Keratinocyte (primary cell): ENCODE results near the gene SSTR5. TPM values are rescaled to one million over a fixed set of nuclear protein-coding genes. Genes with fewer than 3 reads are reported as not detected.

Experiments used
- DNase-seq: peaks from one replicate; pipeline ENCODE4 v3.0.0-alpha.2; 2011; ENCODE audit warnings: low read depth, missing footprints, low spot score
- FAIRE-seq: peaks from 2 replicates; lab custom pipeline; 2011; peaks lifted over from hg19 to GRCh38; lab: Jason Lieb, UNC
- H2AFZ ChIP-seq: 2 replicates; pipeline ENCODE4 v1.6.0; 2012; ENCODE audit warnings: low read length, control low read depth, inconsistent platforms; ENCODE audit not compliant: control insufficient read depth
- H3K27ac ChIP-seq: 2 replicates; pipeline ENCODE4 v1.5.1; 2011; ENCODE audit warnings: low read length; ENCODE audit not compliant: control insufficient read depth, insufficient read depth
- H3K27me3 ChIP-seq: 3 replicates; pipeline ENCODE4 v1.6.0; 2011; ENCODE audit warnings: low read length; ENCODE audit not compliant: control insufficient read depth, insufficient read depth; ENCODE audit errors: extremely low read depth
- H3K36me3 ChIP-seq, 2 experiments: 2 replicates in 1 of 2; 3 replicates in 1 of 2; pipeline ENCODE4 v1.5.1; 2011; ENCODE audit warnings: low read length in 2 of 2, mild to moderate bottlenecking in 1 of 2; ENCODE audit not compliant: control insufficient read depth in 2 of 2, insufficient read depth in 2 of 2; ENCODE audit errors: extremely low read depth in 1 of 2
- H3K4me1 ChIP-seq: 3 replicates; pipeline ENCODE4 v1.5.1; 2011; ENCODE audit warnings: low read length; ENCODE audit not compliant: control insufficient read depth, insufficient read depth; ENCODE audit errors: extremely low read depth
- H3K4me2 ChIP-seq: 3 replicates; pipeline ENCODE4 v1.6.0; 2011; ENCODE audit warnings: low read depth, low read length; ENCODE audit not compliant: control insufficient read depth, insufficient read depth; ENCODE audit errors: extremely low read depth
- H3K4me3 ChIP-seq, 3 experiments: fragments of 200-600 bp in 1 of 3; sonication (generic) in 1 of 3; 2 replicates in 2 of 3; 3 replicates in 1 of 3; pipeline ENCODE4 v1.5.1; 2011 to 2016; ENCODE audit warnings: low read length in 3 of 3, mild to moderate bottlenecking in 3 of 3, control low read depth in 2 of 3, inconsistent platforms in 1 of 3, low read depth in 1 of 3, mixed read lengths in 1 of 3, mixed run types in 1 of 3, moderate library complexity in 1 of 3; ENCODE audit not compliant: control insufficient read depth in 2 of 3, insufficient read depth in 2 of 3; ENCODE audit errors: extremely low read depth in 1 of 3
- H3K79me2 ChIP-seq: 2 replicates; pipeline ENCODE4 v1.6.0; 2012; ENCODE audit warnings: low read length; ENCODE audit not compliant: control insufficient read depth, insufficient read depth
- H3K9ac ChIP-seq: 3 replicates; pipeline ENCODE4 v1.6.0; 2011; ENCODE audit warnings: low read length; ENCODE audit not compliant: control insufficient read depth, insufficient read depth; ENCODE audit errors: extremely low read depth
- H3K9me1 ChIP-seq: 3 replicates; pipeline ENCODE4 v1.6.0; 2011; ENCODE audit warnings: low read length; ENCODE audit not compliant: control insufficient read depth, insufficient read depth; ENCODE audit errors: extremely low read depth
- H3K9me3 ChIP-seq: 2 replicates; pipeline ENCODE4 v1.5.1; 2012; ENCODE audit warnings: low read depth, low read length; ENCODE audit not compliant: control insufficient read depth
- H4K20me1 ChIP-seq: 3 replicates; pipeline ENCODE4 v1.6.0; 2011; ENCODE audit warnings: low read length; ENCODE audit not compliant: control insufficient read depth, insufficient read depth; ENCODE audit errors: extremely low read depth
- EZH2 ChIP-seq: IDR thresholded peaks from one replicate; pipeline ENCODE4 v1.6.1; 2012; ENCODE audit warnings: inconsistent platforms, mild to moderate bottlenecking, low read length, moderate library complexity
- dilution Hi-C: fragments of 300-500 bp; cut with MboI; formaldehyde crosslinking; loops from one replicate; pipeline ENCODE4 v1.7.0; 2020; ENCODE audit warnings: low sequenced_read_pairs; ENCODE audit not compliant: extremely low pct_ligation_motif_present
- polyA plus RNA-seq, 5 experiments: library from polyadenylated mRNA; depleted of rRNA in 3 of 5; stranded (reverse) in 3 of 5; stranded (forward) in 1 of 5; unstranded in 1 of 5; fragments of >200 nt; gene quantifications; 1 replicate in 1 of 5; 2 replicates in 3 of 5; 3 replicates in 1 of 5; pipeline versions ENCODE4 v1.2.1 to v1.2.3, GENCODE V29; 2011 to 2012; ENCODE audit warnings: missing spikeins in 2 of 5, low read depth in 1 of 5, low replicate concordance in 1 of 5
- TF ChIP-seq, protein P1 (sequence below), 3 experiments: IDR thresholded peaks in 1 of 3; conservative IDR thresholded peaks in 1 of 3; optimal IDR thresholded peaks in 1 of 3; 2 replicates in 2 of 3; 3 replicates in 1 of 3; pipeline versions ENCODE3 to v1.5.1; 2011; ENCODE audit warnings: low read length in 3 of 3, mild to moderate bottlenecking in 3 of 3, moderate library complexity in 2 of 3, control low read depth in 1 of 3, inconsistent platforms in 1 of 3; ENCODE audit not compliant: insufficient read depth in 2 of 3; ENCODE audit errors: extremely low read depth in 1 of 3

The SSTR5 gene
- polyA plus RNA-seq, 1 donor (not counting 4 experiments of a cell fraction or from before 2014, with no cell fraction given) = not detected

DNA sequence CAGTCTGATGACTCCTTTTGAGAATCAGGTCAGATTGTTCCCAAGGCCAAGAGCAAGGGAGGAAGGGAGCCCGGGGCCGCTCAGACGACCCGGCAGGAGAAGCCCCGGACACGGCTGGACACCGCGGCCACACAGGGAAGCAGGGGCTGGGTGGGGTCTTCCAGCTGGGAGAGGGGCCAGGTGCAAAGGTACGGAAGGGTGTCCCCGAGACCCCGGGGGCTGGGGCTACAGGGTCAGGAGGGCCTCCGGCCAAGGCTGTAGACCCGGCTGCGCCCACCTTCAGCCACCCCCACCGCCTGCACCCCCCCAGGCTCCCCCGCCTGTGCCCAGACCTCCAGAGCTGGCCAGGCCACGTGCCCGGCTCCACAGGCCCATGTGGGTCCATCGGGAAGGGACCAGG is 45.4 kb downstream of the SSTR5 start:
- Histone ChIP-seq H4K20me1 (no peaks in the 10 kb centered on the region), H3K9ac (no peak overlapping the region), H3K4me2 (no peak overlapping the region), H3K4me3 (no peak overlapping the region), H3K9me3 (no peaks in the 10 kb centered on the region), H3K4me1 (no peaks in the 10 kb centered on the region), H2AFZ (no peak overlapping the region), H3K9me1 (no peaks in the 10 kb centered on the region), H3K27ac (no peak overlapping the region), H3K27me3 (peaks cover 15% of the 10 kb centered on the region), H3K79me2 (no peaks in the 10 kb centered on the region), H3K36me3 (no peaks in the 10 kb centered on the region)
- dilution Hi-C loops = no loop called here
- no peak for DNase-seq
- TF ChIP-seq, protein P1, sequence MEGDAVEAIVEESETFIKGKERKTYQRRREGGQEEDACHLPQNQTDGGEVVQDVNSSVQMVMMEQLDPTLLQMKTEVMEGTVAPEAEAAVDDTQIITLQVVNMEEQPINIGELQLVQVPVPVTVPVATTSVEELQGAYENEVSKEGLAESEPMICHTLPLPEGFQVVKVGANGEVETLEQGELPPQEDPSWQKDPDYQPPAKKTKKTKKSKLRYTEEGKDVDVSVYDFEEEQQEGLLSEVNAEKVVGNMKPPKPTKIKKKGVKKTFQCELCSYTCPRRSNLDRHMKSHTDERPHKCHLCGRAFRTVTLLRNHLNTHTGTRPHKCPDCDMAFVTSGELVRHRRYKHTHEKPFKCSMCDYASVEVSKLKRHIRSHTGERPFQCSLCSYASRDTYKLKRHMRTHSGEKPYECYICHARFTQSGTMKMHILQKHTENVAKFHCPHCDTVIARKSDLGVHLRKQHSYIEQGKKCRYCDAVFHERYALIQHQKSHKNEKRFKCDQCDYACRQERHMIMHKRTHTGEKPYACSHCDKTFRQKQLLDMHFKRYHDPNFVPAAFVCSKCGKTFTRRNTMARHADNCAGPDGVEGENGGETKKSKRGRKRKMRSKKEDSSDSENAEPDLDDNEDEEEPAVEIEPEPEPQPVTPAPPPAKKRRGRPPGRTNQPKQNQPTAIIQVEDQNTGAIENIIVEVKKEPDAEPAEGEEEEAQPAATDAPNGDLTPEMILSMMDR (optimal IDR thresholded peaks at IDR 0.05 in 1 of 3, IDR thresholded peaks at IDR 0.05 in 1 of 3, conservative IDR thresholded peaks at IDR 0.05 in 1 of 3; ENCODE audit: extremely low read depth in 1 of 3, insufficient read depth in 2 of 3, low read length in 3 of 3) = no peak
- no peak for TF ChIP-seq EZH2
- FAIRE-seq = no peak

DNA sequence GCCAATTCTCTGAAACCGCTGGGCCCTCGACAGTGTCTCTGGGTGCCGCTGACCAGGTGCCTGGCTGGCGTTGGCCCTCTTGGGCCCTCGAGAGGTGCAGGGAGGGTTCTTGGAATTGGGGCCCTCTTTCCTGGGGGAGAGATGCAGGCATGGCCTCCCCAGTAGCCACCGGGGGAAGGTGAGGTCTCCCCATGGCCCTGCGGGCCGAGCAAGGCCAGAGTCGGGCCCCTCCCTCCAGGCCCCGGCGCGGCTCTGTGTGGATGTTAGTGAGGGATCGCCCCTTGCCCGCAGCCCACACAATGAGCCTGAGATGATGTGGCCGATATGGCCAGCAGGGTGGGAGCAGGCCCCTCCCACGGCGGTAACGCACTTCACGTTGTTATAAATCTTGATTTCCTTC is 46.6 kb downstream of the SSTR5 start:
- Histone ChIP-seq H3K9ac (no peak overlapping the region), H3K9me3 (no peaks in the 10 kb centered on the region), H3K27ac (no peak overlapping the region), H2AFZ (no peak overlapping the region), H3K27me3 (peaks cover 15% of the 10 kb centered on the region), H4K20me1 (no peaks in the 10 kb centered on the region), H3K4me1 (no peaks in the 10 kb centered on the region), H3K4me3 (no peak overlapping the region), H3K36me3 (no peaks in the 10 kb centered on the region), H3K4me2 (no peak overlapping the region), H3K79me2 (no peaks in the 10 kb centered on the region), H3K9me1 (no peaks in the 10 kb centered on the region)
- no peak for TF ChIP-seq EZH2
- TF ChIP-seq, protein P1 (optimal IDR thresholded peaks at IDR 0.05 in 1 of 3, IDR thresholded peaks at IDR 0.05 in 1 of 3, conservative IDR thresholded peaks at IDR 0.05 in 1 of 3; ENCODE audit: extremely low read depth in 1 of 3, insufficient read depth in 2 of 3, low read length in 3 of 3) = no peak
- no peak for DNase-seq
- dilution Hi-C loops = no loop called here
- no peak for FAIRE-seq
